DLD1 (cell line): ENCODE results near the gene PEPD.
"Not testable (repeated sequence)": the region's sequence is repeated elsewhere in the genome, so short reads cannot be mapped to it uniquely, and the experiment has no call there.

Experiments used
- in situ Hi-C: cut with HindIII; loops from 2 replicates; pipeline ENCODE4 v1.10.0; 2017; ENCODE audit warnings: low sequenced_read_pairs

Gene PEPD

DNA sequence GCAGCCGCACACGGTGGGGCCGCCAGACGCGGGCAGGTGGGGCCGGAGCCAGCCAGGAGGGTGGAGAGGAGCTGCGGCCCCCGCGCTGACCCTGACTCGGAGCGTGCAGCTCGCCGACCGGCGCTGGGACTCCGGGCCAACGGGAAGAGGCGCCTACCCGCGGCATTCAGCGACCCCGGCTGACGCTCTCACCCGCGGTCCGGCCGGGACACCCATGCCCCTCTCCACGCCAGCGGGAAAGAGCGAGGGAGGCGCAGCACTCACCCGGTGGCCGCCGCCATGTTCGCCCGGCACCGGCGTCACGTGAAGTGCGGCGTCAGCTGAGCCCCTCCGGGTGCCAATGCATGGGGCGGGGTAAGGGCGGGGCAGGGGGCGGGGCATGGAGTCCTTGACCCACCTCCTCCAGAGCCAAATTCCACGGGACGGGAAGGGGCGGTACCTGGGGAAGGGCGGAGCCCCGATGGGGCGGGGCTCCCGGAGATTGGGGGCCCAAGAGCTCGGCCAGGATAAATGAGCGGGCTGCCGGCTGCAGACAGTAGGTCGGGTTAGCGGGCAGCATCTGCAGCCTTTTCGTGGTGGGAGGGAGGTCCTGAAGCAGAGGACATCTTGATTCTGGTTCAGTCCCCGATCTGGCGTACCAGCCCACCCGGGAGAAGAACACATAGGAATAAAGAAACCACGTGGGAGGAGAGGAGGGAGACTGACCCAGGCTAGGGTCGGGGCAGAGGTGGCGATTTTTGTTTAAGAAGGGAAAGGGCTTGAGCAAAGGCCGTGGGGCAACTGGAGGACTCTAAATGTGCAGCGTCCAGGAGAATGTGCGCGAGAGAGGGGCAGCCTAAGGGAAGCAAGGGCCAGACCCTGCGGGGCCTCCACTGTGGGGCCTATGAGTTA, at the start of gene PEPD:
Gene PEPD (minus strand): TSS at position 312 of the 891 bp plus-strand sequence. CDS start 31 bp downstream, at position 281.
- in situ Hi-C loops: no loop called here

DNA sequence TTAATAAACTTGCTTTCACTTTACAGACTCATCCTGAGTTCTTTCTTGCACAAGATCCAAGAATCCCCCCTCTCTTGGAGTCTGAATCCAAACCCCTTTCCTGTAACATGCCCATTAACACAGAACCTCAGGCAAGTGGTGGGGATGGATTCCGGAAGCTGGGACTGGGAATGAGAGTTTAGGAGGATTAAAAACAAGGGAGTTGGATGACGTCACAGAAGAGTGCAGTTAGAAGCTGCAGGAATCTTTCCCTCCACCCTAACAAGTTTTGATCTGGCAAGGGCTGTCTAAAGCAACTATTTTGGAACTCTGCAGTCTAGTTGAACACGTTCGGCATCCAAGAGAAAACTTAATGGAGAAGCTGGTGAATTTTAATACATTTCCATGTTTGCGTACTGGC, 48.2 kb upstream of the PEPD start:
- in situ Hi-C loops: no loop called here

DNA sequence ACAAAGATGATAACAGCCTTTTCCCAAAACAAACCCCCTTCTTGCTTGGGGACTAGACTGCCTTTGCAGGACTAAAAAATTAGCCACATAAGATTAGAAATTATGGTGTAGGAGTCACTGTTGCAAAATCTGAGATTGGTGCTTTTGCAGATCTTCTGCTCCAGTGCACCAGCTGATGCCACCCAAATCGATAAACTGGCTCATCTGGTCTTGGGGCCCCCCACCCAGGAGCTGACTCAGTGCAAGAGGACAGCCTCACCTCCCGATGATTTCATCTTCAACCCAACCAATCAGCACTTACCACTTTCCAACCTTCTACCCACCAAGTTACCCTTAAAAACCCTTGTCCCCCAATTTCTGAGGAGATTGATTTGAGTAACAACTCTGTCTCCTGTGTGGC, 47.1 kb upstream of the PEPD start:
- in situ Hi-C loops: no loop called here

DNA sequence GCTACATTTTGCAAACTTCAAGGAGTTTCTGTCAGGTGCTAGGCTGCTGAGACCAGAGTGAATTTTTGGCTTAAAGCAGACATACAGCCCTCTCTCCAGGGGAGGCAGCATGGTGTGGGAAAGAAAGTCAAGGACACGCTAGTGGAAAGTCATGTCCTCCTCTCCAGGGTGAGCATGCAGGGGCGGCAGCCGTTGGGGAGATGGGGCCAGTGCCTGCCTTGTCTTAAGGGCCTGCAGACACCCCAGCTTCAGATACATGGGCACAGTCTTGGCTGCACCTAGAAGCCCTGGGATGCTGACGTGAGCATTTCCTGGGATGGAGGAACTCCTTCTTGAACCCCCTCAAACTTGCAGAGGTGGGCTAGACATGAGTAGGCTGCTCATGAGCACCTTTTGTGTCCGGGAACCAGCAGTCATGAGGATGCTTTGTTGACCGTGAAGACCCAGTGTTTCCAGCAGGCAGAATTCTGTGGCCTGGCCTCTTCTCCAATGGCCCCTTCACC, 43.3 kb upstream of the PEPD start:
- in situ Hi-C loops: no loop called here

DNA sequence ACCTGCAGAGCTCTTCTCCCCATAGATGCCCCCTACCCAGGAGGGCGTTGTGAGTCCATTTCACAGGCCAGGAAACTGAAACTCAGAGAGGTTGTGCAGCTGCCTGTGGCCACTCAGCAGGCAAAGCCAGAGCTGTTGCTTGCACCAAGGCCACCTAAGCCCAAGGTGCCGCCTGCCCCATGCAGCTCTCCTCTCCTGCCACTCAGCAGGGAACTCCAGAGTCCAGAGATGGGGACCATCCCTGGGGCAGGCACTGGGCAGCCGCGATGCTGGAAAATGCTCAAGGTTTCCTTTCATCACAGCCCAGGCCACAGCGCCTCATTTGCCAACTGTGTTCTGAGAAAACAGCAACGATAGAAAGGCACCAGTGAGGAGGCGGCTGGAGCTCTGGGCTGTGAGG, 41.0 kb upstream of the PEPD start:
- in situ Hi-C loops: no loop called here

DNA sequence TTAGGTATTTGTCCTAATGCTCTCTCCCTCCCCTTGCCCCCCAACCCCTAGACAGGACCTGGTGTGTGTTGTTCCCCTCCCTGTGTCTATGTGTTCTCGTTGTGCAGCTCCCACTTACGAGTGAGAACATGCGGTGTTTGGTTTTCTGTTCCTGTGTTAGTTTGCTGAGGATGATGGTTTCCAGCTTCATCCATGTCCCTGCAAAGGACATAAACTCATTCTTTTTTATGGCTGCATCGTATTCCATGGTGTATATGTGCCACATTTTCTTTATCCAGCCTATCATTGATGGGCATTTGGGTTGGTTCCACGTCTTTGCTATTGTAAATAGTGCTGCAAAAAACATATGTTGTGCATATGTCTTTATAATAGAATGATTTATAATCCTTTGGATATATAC, 40.1 kb upstream of the PEPD start:
- in situ Hi-C loops: not testable (repeated sequence)

DNA sequence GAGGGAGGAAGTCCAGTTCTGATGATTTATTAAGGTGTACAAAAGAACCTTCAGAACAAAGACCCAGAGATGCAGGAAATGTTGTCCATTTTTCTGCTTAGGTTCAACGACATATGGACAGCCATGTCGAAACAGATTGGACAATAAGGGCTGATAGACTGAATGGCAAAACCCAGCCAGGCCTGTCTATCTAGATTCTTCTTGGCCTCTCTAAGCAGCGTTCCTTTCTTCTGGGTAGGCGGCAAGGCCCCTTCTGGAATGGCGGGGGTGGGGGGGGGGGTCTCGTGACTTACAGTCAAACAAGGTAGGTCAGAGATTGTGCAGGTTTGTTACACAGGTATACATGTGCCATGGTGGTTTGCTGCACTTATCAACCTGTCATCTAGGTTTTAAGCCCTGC, 39.7 kb upstream of the PEPD start:
- in situ Hi-C loops: no loop called here

DNA sequence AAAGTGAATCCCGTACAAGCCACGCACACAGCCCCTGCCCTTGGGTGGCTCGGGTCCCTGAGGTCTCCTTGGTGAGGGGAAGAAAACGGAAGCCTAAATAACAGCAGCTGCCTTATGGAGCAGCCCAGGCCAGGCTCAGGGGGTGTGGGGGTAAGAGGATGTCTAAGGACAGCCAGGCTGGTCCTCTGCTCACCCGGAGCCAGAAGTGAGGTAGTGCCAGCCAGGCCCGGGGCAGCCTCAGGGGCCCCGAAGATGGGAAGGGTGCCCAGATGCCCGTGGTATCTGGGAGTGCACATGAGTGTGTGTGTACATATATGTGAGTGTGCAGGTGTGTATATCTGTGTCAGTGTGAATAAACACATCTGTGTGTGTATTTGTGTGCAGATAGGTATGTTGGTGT, 38.4 kb upstream of the PEPD start:
- in situ Hi-C loops: no loop called here

DNA sequence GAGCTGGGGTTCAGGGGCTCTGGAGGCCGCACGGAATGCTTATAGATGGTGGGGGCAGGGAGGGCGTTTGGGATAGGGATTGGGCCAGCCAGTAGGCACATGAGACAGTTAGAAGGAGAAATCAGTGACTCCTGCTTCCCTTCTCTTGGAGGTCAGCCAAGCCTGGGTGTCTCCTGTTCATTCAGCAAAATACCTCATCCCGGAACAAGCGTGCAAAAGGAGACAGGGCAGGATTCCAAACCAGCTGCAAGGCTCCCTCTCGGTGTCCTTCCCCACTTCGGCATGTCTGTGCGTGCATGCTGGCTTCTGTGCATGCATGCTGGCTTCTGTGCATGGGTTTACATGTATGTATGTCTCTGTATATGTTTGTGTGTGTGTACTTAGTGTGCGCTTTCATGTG, 37.3 kb upstream of the PEPD start:
- in situ Hi-C loops: no loop called here

DNA sequence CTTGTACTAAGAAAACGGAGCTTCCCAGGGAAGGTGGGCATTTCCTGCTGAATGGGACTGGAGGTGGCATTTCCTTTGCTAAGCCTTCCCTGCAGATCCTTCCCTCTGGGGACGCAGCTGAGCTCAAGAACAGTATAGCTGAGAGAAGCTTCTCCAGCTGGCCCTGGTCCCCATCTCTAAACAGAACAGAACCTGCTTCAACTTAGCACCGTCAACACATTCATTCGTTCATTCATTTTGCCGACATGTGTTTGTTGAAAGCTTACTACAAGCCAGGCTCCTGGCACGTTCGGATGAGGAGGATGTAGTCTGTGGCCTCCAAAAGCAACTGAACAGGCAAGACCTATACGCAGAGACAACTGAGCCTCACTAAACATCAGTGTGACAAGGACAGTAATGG, 36.6 kb upstream of the PEPD start:
- in situ Hi-C loops: no loop called here

DNA sequence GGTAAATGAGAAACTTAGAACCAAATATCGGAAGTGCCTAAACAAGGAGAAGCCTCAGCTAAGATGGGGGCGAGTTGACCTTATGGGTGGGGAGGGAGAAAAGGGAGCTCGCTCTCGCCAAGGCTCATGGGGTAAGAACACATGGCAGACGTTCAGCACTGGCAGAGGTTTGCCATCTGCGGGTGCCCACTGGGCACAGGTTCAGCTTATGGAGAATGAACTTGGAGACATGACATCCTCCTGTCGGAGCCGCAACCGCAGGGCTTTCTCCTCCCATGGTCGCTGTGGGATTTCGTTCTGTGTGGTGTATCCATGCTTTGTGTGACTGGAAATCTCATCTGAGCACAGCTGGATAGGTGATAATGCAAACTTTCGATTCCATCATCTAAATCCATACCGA, 36.1 kb upstream of the PEPD start:
- in situ Hi-C loops: no loop called here

DNA sequence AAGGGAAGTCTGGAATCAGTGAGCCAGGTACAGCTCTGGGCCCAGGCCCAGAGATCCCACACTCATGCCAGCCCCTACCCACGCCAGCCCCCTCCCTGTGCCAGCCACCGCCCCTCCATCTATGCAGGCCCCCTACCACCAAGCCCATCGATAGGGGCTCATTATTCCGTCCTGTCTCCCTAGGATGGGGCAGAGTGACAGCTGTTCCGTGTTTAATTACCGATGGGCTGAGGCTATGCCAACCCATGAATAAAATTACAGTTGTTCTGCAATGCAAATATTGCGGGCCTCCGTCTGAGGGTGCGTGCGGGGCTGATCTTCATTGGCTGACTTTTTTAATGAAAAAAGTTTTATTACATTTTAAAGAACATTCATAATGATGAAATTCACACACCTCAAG, 35.6 kb upstream of the PEPD start:
- in situ Hi-C loops: no loop called here

DNA sequence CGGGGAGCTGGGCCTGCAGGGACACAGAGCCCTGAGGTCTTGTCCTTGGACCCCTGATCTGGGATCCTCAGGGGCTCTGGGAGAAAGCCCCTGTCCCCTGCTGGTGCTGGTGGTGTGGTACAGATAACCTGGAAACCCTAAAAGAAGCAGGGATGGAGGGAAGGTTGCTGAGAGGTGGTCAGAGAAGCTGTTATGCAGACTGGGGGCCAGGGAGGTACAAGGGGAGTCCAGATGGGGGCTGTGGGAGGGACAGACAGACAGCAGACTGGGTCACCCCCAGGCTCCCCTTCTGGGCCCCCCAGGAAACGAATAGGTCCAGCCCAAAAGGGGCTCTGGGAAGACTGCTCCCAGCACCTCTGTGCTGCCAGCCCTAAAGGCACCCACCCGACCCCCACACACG, 34.7 kb upstream of the PEPD start:
- in situ Hi-C loops: no loop called here

DNA sequence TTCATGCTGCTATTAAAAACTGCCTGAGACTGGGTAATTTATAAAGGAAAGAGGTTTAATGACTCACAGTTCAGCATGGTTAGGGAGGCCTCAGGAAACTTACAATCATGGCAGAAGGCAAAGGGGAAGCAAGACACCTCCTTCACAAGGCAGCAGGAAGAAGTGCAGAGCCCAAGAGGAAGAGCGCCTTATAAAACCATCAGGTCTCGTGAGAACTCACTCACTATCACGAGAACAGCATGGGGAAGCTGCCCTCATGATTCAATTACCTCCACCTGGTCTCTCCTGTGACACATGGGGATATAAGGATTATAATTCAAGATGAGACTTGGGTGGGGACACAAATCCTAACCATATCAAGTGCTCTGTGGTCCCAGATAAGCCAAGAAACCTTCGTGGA, 34.1 kb upstream of the PEPD start:
- in situ Hi-C loops: not testable (repeated sequence)

DNA sequence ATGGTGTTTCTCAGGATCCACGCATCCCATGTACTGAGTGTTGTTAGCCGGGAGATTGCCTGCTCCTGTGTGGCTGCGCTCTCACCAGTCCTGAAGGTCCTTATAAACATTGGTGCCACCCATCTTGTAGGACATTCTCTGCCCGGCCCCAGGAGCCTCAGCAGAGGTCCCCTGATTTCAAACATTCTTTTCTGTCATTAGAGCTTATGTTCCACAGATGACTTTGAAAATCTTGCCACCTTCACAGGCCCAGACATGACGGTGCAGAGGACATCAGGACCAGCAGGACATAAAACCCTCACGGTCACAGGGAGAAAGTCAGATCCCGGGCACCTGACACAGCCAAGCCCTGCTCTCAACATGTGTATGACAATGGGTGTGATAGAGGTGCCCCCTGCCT, 33.2 kb upstream of the PEPD start:
- in situ Hi-C loops: no loop called here

DNA sequence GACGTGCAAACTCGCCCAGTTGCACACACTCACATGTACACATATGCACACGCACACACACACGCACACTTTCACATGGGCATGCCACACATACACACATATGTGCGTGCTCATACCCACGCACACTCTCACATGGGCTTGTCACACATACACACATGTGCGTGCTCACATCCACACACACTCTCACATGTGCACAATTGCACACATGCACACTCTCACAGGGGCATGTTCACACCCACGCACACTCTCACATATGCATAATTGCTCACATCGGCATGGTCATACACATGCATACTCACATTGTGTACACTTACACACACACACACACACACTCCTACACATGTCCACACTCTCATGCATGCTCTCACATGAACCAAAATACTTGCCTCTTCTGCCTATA, 32.8 kb upstream of the PEPD start:
- in situ Hi-C loops: no loop called here

DNA sequence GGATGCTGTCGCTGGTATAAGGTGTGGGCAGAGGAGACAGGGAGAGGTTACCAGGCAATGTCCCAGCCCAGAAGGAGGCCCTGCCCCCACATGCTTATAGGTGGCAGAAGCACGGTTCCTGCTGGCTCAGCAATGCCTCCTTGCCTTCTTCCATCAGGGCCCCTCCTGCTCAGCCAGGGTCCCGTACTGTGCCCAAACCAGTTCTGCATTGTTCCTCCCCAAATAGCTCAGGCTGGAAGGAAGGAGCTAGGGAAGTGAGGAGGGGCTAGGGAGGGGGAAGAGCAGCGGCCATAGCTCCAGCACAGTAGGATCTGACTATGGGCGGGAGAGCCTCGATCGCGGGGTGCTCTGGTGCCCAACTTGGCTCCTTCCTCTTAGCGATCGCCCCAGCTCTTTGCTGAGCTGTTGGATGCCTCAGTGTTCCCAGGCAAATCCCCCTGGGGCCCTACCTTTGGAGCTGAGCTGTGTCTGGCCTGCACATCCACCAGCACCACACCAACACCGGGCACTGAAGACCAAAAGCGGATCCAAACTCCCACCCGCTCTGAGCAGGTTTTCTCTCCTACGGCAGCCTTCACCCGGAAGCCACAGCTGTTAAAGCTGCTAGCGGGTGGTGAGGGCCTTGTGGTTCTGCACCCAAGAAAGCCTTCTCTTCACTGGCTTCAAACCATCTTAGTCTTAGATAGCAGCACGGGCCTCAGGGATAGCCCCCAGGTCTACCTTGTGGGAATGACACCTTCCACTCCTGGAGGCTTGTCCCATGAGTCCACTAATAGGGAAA, 32.1 kb upstream of the PEPD start:
- in situ Hi-C loops: no loop called here

DNA sequence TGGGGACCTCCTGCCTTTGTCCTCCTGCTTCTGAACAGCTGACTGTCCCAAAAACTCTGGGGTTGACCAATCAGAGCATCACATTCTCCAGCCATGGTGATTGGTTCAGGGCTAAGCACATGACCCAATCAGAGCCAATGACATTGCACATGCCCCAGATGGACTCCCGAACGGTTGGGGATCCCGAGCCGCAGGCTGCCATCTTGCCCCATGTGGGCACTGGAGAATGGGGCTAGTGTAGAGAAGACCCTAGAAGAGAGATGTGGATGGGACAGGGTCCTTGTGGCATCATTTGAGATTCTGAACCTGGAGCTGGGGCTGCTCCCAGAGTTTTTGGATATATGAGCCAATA, 31.3 kb upstream of the PEPD start:
- in situ Hi-C loops: no loop called here

DNA sequence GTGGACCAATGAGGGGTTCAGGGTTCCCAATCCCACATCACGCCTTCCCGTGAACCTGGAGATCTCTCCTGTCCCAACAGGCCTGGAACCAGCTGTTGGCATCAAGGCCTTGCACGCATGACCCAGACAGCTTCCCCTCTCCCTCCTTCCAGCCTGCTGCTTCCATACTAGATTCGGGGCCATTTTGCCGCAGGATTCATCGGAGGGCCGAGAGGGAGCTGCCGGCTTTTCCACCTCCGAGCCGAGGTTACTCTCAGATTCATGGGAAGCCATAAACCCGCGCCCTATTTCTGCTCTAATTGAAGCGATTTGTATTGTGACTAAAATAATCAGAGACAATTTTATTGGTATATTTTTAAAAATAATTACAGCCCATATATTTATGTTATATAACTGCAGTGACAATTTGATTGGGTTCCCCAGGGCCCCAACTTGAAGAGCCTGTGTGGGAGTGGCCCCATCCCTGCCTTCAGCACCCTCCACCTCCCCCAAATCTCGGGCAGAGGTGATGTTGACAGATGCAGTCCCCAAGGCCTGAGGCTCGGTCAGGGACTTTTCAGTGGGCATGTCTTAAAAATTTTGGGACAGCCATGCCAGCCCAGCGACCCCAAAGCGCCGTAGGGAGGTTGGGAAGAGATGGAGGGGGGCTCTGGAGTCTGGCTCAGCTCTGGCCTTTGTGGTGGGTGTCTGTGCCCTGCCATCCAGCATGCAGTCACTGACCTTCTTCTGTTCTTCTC, 30.8 kb upstream of the PEPD start:
- in situ Hi-C loops: no loop called here

DNA sequence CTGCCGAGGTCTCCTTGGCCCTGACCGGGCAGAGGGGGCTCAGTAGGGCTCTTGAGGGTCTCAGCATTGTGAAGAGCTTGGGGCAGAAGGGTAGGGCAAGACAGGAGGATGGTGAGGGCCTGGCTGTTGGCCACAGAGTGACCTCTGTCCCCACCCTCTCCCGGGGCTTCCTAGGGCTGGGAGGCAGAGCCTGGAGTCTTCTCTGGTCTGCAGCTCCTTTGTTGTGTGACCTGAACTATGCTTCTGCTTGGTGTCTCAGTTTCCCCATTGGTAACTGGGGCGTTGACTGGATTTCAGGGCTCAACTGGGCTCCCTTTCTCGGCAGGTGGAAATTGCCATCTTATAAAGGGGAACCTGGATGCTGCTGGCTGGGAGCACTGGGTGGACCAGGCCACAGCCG, 30.1 kb upstream of the PEPD start:
- in situ Hi-C loops: no loop called here

DNA sequence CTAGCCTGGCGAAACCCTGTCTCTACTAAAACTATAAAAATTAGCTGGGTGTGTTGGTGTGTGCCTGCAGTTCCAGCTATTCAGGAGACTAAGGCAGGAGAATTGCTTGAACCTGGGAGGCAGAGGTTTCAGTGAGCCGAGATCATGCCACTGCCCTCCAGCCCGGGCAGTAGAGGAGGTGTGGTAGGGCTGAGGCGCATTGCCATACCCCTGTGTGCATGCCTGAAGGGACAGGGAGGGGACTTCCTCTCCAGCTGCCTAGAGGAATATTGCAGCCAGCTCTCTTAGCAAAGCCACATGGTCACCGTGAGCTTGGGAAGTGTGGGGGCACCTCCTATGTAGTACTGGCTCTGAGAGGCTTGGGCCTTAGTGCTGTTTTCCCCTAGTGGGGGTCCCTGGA, 29.2 kb upstream of the PEPD start:
- in situ Hi-C loops: no loop called here
